IPS-18c (cell line): ENCODE data around the gene CKMT2.

Source experiments
- H3K4me3 ChIP-seq: 2 replicates; pipeline ENCODE4 v1.7.0; 2013; ENCODE audit warnings: low read depth, mild to moderate bottlenecking, low read length, moderate library complexity; ENCODE audit not compliant: insufficient read depth
- H3K9me3 ChIP-seq: one replicate; pipeline ENCODE4 v1.6.1; 2013; ENCODE audit warnings: mild to moderate bottlenecking, low read length, moderate library complexity; ENCODE audit not compliant: control insufficient read depth, insufficient read depth

Gene CKMT2

GRCh38 chr5:81209869-81210493, 23.1 kb upstream of the CKMT2 start:
- Histone ChIP-seq H3K4me3 (no peak overlapping the region), H3K9me3 (no peaks in the 10 kb centered on the region)

GRCh38 chr5:81212211-81212751, 20.8 kb upstream of the CKMT2 start:
- no peaks in the 10 kb centered on the region for H3K9me3 ChIP-seq
- no peak overlapping the region for H3K4me3 ChIP-seq

GRCh38 chr5:81213070-81213469, 20.1 kb upstream of the CKMT2 start:
- Histone ChIP-seq H3K4me3 (no peak overlapping the region), H3K9me3 (no peaks in the 10 kb centered on the region)

DNA sequence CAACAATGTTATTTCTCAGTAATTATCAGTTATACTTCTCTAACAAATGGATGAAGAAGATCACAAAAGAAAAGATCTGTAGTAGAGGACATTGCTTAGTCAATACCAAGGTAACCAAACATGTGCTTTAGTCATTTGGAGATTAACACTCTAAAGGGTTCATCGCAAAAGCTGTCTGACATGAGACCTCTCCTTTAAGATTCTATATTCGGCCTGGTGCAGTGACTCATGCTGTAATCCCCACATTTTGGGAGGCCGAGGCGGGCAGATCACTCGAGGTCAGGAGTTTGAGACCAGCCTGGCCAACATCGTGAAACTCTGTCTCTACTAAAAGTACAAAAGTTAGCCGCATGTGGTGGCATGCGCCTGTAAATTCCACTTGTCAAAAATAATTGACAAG, 18.3 kb upstream of the CKMT2 start:
- H3K4me3 ChIP-seq, result no peak overlapping the region
- no peaks in the 10 kb centered on the region for H3K9me3 ChIP-seq

GRCh38 chr5:81216152-81216551, 17.0 kb upstream of the CKMT2 start:
- Histone ChIP-seq H3K9me3 (no peaks in the 10 kb centered on the region), H3K4me3 (no peak overlapping the region)

- H3K9me3 ChIP-seq, result no peaks in the 10 kb centered on the region
- H3K4me3 ChIP-seq, result no peak overlapping the region
These were observed 13.7 kb upstream of the CKMT2 start for GRCh38 chr5:81219389-81219788.

DNA sequence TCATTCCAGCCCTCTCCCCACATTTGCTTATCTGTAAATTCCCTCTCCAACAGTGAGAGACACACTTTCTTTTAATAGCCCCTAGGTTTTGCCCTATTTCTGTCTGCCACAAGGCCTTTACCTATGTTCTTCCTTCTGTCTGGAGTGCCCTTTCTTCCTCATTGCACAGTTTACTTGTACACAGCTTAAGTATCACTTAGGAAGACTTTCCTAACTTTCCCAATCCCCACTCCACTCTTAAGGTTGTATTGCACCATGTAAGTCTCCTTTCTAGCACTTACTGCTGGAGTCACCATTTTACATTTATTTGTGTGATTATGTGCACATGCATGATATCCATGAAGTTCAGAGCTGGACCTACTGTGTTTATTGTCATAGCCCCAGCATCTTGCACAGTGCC, 10.8 kb upstream of the CKMT2 start:
- no peak overlapping the region for H3K4me3 ChIP-seq

DNA sequence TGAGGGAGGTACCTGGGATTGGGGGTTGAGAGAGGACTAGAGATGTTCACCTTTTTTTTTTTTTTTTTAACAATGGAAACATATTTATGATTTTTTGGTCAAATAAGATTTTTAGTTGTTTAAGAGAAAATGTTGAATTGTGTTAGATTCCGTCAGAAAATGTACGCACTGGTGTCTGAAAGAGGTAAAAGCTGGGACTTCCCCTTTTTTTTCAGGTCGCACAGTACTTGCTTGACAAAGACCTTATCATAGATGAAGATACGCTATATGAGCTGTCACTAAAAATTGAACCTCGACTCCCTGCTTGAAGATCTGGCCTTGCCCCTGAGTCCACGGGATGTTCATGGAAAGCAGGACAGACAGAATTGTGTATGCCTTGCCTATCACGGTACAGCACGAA, 7.7 kb upstream of the CKMT2 start:
- Histone ChIP-seq H3K4me3 (no peak overlapping the region), H3K9me3 (no peaks in the 10 kb centered on the region)

More for the DNA sequence above, 10.8 kb upstream of the CKMT2 start:
- H3K9me3 ChIP-seq, result no peaks in the 10 kb centered on the region

GRCh38 chr5:81226286-81226685, 6.8 kb upstream of the CKMT2 start:
- Histone ChIP-seq H3K4me3 (no peak overlapping the region), H3K9me3 (no peaks in the 10 kb centered on the region)

GRCh38 chr5:81226949-81227348, 6.2 kb upstream of the CKMT2 start:
- no peaks in the 10 kb centered on the region for H3K9me3 ChIP-seq
- no peak overlapping the region for H3K4me3 ChIP-seq

GRCh38 chr5:81228084-81228483, 5.0 kb upstream of the CKMT2 start:
- H3K9me3 ChIP-seq, result no peaks in the 10 kb centered on the region
- no peak overlapping the region for H3K4me3 ChIP-seq

DNA sequence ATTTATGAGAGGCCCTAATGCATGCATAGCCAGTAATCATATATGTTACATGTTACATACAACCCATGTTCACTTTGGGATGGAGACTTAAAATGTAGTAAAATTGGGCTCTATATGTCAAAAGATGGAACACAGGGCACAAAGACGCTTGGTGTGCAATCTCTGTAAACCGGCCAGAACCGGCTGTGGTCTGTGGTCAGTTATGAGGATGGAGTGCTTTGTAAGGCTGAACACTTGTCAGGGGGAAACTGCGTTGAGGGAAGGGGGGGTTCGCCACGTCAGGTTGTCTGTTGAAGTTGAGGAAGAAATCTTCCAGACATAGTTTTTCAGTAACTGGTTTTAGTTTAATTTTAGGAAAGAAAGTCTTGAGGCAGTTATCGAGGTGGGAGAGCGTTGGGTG, 2.7 kb upstream of the CKMT2 start:
- Histone ChIP-seq H3K9me3 (no peaks in the 10 kb centered on the region), H3K4me3 (no peak overlapping the region)

DNA sequence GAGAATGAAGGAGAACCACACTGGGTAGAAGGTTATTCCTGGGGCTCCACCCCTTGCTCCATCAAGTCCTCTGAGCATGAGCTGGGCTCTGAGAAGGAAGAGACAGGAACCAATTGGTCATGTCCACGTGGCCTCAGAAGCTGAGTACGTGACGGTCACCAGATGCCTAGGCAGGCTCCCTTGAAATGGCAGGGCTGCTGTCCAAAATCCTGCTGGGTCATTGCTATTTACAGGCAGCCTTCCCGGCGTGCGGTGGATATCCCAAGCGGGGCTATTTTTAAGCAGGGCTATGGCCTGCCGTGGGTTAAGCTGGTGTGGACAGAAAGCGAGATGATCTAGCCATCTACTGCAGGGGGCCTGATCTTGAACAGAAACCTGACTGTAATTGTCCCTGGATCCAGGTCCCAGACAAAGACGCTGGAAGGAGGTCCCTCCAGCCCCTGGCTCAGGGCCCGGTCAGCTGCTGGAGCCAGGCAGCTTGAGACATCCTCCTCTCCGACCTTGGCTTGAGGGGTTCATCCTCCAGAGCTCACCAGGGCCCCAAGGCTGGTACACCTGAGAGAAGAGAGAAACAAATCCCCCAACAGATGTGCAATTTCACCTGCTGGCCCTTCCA, 550 bp upstream of the CKMT2 start:
- H3K9me3 ChIP-seq, result no peaks in the 10 kb centered on the region
- H3K4me3 ChIP-seq, result no peak overlapping the region; the same call in 1 of the 2 replicates

- Histone ChIP-seq H3K4me3 (no peak overlapping the region), H3K9me3 (no peaks in the 10 kb centered on the region)
These were observed 1.2 kb downstream of the CKMT2 start for GRCh38 chr5:81234299-81234698.

DNA sequence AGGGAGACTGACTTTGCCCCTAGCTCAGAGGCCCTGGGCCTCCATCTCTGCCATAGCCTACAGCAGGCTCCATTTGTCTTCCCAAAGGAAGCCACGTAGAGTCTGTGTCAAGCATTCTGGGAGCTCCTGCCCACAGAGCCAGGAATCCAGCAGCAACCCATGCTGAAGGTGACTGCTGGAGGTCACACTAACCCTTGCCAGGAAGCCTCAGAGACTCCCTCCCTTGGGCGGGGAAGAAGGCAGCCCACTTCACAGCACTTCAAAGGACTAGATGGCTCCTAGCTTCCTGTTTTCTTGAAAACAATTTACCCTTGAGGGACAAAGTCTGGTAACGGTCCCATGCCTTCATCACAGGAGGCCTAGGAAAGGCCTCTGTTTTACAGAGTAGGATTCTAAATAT, 1.7 kb downstream of the CKMT2 start:
- Histone ChIP-seq H3K9me3 (no peaks in the 10 kb centered on the region), H3K4me3 (no peak overlapping the region)

- Histone ChIP-seq H3K9me3 (no peaks in the 10 kb centered on the region), H3K4me3 (no peak overlapping the region)
These were observed 2.4 kb downstream of the CKMT2 start for GRCh38 chr5:81235287-81236072.

GRCh38 chr5:81238460-81238859, 5.3 kb downstream of the CKMT2 start:
- no peak overlapping the region for H3K4me3 ChIP-seq

DNA sequence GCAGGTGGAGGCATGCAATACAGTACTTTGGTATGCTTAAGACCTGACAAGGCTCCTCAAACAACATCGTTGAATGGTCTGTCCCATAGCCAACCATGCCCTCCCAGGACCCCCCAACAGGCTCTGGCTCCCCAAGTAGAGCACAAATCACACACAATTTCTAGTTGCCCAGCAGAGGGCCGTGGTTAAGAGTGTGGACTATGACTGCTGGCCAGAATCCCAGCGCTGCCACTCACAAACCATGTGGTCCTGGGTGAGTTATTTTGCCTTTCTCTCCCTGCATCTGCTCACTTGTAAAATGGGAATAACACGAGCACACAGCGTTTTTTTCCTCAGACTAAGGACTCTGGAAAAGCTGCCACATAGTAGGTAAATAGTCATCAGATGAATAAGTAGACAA, 6.5 kb downstream of the CKMT2 start:
- Histone ChIP-seq H3K9me3 (no peaks in the 10 kb centered on the region), H3K4me3 (no peak overlapping the region)

More at GRCh38 chr5:81238460-81238859, 5.3 kb downstream of the CKMT2 start:
- no peaks in the 10 kb centered on the region for H3K9me3 ChIP-seq
